ENCODE results near the gene EDEM3.

The EDEM3 gene

DNA sequence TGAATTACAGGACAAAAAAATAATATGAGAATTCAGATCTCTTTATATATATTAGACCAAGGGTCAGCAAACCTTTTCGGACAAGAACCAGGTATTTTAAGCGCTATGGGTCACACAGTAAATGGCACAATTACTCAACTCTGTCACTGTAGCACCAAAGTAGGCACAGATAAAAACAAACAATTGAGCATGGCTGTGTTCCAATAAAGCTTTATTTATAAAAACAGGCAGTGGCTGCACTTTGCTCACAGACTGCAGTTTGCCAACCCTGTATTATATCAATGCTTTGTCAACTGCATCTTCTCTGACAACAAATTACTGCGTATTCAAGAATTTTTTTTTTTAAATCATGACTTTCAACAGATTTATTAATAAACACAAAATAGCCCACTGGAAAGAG is 29.8 kb downstream of the EDEM3 start:
- Histone ChIP-seq H3K9me3 (ENCODE audit: severe bottlenecking) (no peaks in the 10 kb centered on the region), H3K27ac (no peak overlapping the region), H3K4me3 (ENCODE audit: low read depth, low read length) (no peak overlapping the region), H3K27me3 (ENCODE audit: insufficient read depth, low read depth, severe bottlenecking) (no peaks in the 10 kb centered on the region), H3K36me3 (peaks cover 7% of the 10 kb centered on the region)
- TF ChIP-seq, protein P1, sequence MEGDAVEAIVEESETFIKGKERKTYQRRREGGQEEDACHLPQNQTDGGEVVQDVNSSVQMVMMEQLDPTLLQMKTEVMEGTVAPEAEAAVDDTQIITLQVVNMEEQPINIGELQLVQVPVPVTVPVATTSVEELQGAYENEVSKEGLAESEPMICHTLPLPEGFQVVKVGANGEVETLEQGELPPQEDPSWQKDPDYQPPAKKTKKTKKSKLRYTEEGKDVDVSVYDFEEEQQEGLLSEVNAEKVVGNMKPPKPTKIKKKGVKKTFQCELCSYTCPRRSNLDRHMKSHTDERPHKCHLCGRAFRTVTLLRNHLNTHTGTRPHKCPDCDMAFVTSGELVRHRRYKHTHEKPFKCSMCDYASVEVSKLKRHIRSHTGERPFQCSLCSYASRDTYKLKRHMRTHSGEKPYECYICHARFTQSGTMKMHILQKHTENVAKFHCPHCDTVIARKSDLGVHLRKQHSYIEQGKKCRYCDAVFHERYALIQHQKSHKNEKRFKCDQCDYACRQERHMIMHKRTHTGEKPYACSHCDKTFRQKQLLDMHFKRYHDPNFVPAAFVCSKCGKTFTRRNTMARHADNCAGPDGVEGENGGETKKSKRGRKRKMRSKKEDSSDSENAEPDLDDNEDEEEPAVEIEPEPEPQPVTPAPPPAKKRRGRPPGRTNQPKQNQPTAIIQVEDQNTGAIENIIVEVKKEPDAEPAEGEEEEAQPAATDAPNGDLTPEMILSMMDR (IDR thresholded peaks at IDR 0.05; ENCODE audit: low read depth, low read length): no peak
- no peak for DNase-seq

DNA sequence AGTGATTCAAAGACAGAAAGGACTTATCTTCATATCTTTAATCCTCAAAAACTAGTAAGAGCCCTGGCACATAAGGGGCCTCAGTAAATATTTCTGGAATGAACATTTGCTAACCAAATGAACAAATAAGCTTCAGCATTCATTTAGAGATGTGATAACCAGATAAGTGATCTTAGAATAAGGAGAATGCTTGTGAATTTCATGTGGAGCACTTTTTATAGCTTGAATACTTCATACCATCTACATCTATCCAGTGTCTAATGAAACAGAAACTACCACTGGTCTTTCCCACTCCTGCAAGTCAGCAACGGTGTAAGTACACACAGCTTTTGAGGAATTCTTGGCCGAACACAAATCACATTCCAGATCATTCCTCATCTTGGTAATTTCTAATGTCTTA is 38.5 kb downstream of the EDEM3 start:
- no peaks in the 10 kb centered on the region for H3K9me3 ChIP-seq (ENCODE audit: severe bottlenecking)
- DNase-seq: no peak
- H3K27ac ChIP-seq: no peak overlapping the region
- TF ChIP-seq, protein P1 (IDR thresholded peaks at IDR 0.05; ENCODE audit: low read depth, low read length): no peak
- no peak overlapping the region for H3K4me3 ChIP-seq (ENCODE audit: low read depth, low read length)
- peaks cover 22% of the 10 kb centered on the region for H3K36me3 ChIP-seq
- no peaks in the 10 kb centered on the region for H3K27me3 ChIP-seq (ENCODE audit: insufficient read depth, low read depth, severe bottlenecking)

DNA sequence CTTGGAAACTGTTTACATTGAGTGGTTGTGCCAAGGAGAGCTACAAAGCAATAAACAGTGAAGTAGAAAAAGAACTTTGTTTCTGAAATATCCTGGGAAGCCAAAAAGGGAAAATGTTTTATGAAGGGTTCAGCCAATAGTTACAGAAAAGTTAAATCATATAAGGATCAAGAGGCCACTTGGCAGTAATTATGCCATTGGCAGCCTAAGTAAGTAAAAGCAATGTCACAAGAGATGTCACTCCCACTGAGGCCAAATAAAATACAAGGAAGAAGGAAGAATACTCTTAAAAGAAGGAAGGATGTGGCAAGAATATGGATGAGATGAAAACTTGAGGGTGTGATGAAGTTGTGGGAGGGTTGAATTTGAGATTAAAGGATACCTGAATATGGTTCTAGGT is 45.2 kb downstream of the EDEM3 start:
- TF ChIP-seq, protein P1 (IDR thresholded peaks at IDR 0.05; ENCODE audit: low read depth, low read length): no peak
- Histone ChIP-seq H3K9me3 (ENCODE audit: severe bottlenecking) (no peaks in the 10 kb centered on the region), H3K27ac (no peak overlapping the region), H3K27me3 (ENCODE audit: insufficient read depth, low read depth, severe bottlenecking) (no peaks in the 10 kb centered on the region), H3K36me3 (peaks cover 35% of the 10 kb centered on the region), H3K4me3 (ENCODE audit: low read depth, low read length) (no peak overlapping the region)
- no peak for DNase-seq

DNA sequence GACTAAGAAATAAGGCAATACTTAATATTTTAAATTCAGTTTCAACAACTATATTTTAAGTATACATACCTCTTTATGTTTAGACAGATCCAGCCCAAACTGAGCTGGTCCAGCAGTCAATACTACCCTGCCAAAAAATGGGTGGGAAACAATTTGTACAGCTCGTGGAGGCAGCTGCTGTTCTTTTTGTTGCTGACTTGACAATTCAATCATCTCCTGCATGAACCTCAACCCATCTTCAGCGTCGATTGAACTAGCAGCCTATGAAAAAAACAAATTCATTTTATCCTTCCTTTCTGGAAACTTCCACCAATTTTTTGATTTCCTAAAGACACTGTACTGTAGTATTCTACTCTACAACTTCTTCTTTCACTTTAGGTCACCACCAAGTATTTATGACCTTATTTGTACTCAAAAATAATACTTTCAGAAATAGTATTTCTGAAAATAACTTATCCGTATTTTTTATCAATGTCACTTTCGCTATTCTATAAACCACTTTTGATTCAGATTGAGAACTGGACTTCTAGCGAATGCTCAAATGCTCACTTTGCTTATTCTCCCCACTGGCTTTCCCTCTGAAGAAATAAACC is 46.5 kb downstream of the EDEM3 start:
- TF ChIP-seq, protein P1 (IDR thresholded peaks at IDR 0.05; ENCODE audit: low read depth, low read length): no peak
- Histone ChIP-seq H3K4me3 (ENCODE audit: low read depth, low read length) (no peak overlapping the region), H3K36me3 (peaks cover 35% of the 10 kb centered on the region), H3K27me3 (ENCODE audit: insufficient read depth, low read depth, severe bottlenecking) (no peaks in the 10 kb centered on the region), H3K27ac (no peak overlapping the region), H3K9me3 (ENCODE audit: severe bottlenecking) (no peaks in the 10 kb centered on the region)
- DNase-seq: no peak

DNA sequence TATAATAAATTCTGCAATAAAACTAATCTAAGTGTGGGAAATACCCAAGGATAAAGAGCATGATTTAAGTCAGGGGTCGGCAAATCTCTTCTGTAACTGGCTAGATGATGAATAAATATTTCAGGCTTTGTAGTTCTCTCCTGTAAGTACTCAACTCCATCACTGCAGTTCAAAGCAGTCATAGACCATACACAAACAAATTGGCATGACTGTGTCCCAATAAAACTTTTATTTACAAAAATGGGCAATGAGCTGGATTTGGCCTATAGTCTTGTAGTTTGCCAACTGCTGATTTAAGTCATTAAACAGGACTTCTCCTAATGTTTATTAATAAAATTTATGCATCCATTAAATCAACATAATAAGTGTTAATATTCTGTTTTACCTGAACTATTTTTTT is 49.4 kb downstream of the EDEM3 start:
- H3K4me3 ChIP-seq (ENCODE audit: low read depth, low read length): no peak overlapping the region
- H3K27me3 ChIP-seq (ENCODE audit: insufficient read depth, low read depth, severe bottlenecking): no peaks in the 10 kb centered on the region
- no peak overlapping the region for H3K27ac ChIP-seq
- no peaks in the 10 kb centered on the region for H3K9me3 ChIP-seq (ENCODE audit: severe bottlenecking)
- no peak for DNase-seq
- TF ChIP-seq, protein P1 (IDR thresholded peaks at IDR 0.05; ENCODE audit: low read depth, low read length): no peak
- peaks cover 25% of the 10 kb centered on the region for H3K36me3 ChIP-seq

DNA sequence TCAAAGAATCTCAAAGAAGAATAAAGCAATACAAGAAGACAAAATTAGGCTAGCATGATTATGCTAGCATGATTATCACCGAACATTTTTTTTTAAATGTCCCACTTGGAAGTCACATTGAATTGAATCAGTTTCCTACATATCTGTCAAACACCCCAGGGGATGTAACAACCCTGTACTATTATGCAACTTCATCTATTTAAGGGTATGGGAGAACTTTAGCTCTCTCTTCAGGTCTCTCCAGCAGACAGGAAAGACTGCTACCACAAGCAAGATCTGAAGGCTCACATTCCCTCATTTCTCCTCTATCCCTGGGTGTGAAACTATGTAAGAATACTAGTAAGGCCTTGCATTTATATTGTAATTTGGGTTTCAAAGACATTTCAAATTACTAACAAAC is 52.8 kb downstream of the EDEM3 start:
- no peak overlapping the region for H3K4me3 ChIP-seq (ENCODE audit: low read depth, low read length)
- H3K27me3 ChIP-seq (ENCODE audit: insufficient read depth, low read depth, severe bottlenecking): no peaks in the 10 kb centered on the region
- peaks cover 6% of the 10 kb centered on the region for H3K36me3 ChIP-seq
- TF ChIP-seq, protein P1 (IDR thresholded peaks at IDR 0.05; ENCODE audit: low read depth, low read length): no peak
- H3K27ac ChIP-seq: no peak overlapping the region
- no peak for DNase-seq
- no peaks in the 10 kb centered on the region for H3K9me3 ChIP-seq (ENCODE audit: severe bottlenecking)
